Glutamatergic neuron (in vitro differentiated cells): ENCODE measurements around the gene CHERP. TPM values are rescaled to one million over a fixed set of nuclear protein-coding genes. Genes with fewer than 3 reads are reported as not detected.

Experiments
- DNase-seq: peaks from one replicate; pipeline ENCODE4 v3.0.0; 2022
- H3K27ac Mint-ChIP-seq: one replicate; pipeline ENCODE4 v1.8.0; 2020; ENCODE audit warnings: mild to moderate bottlenecking, mixed read lengths, inconsistent platforms; ENCODE audit not compliant: unreplicated experiment
- H3K27me3 Mint-ChIP-seq: one replicate; pipeline ENCODE4 v1.8.0; 2020; ENCODE audit warnings: mild to moderate bottlenecking, moderate library complexity, mixed read lengths, inconsistent platforms; ENCODE audit not compliant: unreplicated experiment
- H3K36me3 Mint-ChIP-seq: one replicate; pipeline ENCODE4 v1.8.0; 2020; ENCODE audit warnings: mild to moderate bottlenecking, mixed read lengths, inconsistent platforms; ENCODE audit not compliant: unreplicated experiment
- H3K4me1 Mint-ChIP-seq: one replicate; pipeline ENCODE4 v1.8.0; 2020; ENCODE audit warnings: mild to moderate bottlenecking, low read depth, mixed read lengths, inconsistent platforms; ENCODE audit not compliant: unreplicated experiment
- H3K4me3 Mint-ChIP-seq: one replicate; pipeline ENCODE4 v1.8.0; 2020; ENCODE audit warnings: mild to moderate bottlenecking, mixed read lengths, inconsistent platforms; ENCODE audit not compliant: unreplicated experiment
- H3K9me3 Mint-ChIP-seq: one replicate; pipeline ENCODE4 v1.8.0; 2020; ENCODE audit warnings: mild to moderate bottlenecking, moderate library complexity, mixed read lengths, inconsistent platforms; ENCODE audit not compliant: unreplicated experiment
- total RNA-seq: library from RNA; stranded (reverse); fragmentation: NEBNext Ultra II Directional; extraction: Animal tissue kit (Norgen Biotek cat#: 25700); gene quantifications from one replicate; pipeline ENCODE4 v1.2.1, GENCODE V29; 2021; ENCODE audit not compliant: unreplicated experiment
- TF ChIP-seq, protein P1 (sequence below): fragments of 200-600 bp; sonication (generic); IDR thresholded peaks from one replicate; pipeline ENCODE4 v1.5.0; 2021; ENCODE audit not compliant: partially characterized antibody, unreplicated experiment

The CHERP gene
- total RNA-seq, 1 donor from 2014 or later = 50.7 TPM

DNA sequence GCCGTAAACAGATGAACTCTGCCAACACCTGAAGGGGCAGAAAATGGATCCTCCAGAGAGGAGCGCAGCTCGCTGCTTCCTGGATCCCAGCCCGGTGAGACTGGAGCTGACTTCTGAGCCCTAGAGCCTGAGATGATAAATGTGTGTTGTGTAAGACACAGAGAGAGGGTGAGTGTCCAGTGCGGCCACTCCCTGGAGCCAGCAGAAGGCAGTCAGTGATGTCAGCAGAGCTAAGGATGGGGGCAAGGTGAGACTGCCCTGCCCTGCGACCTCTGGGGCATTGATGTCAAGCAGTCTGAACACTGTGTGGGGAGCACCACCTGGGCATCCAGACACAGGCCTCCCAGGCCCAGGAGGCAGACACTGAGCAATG is 39.7 kb upstream of the CHERP start:
- peaks cover 50% of the 10 kb centered on the region for H3K4me1 Mint-ChIP-seq
- H3K27me3 Mint-ChIP-seq = peaks cover 6% of the 10 kb centered on the region
- H3K4me3 Mint-ChIP-seq = peak overlapping the region; percentile 43
- no peak for DNase-seq
- peaks cover 11% of the 10 kb centered on the region for H3K9me3 Mint-ChIP-seq
- TF ChIP-seq, protein P1, sequence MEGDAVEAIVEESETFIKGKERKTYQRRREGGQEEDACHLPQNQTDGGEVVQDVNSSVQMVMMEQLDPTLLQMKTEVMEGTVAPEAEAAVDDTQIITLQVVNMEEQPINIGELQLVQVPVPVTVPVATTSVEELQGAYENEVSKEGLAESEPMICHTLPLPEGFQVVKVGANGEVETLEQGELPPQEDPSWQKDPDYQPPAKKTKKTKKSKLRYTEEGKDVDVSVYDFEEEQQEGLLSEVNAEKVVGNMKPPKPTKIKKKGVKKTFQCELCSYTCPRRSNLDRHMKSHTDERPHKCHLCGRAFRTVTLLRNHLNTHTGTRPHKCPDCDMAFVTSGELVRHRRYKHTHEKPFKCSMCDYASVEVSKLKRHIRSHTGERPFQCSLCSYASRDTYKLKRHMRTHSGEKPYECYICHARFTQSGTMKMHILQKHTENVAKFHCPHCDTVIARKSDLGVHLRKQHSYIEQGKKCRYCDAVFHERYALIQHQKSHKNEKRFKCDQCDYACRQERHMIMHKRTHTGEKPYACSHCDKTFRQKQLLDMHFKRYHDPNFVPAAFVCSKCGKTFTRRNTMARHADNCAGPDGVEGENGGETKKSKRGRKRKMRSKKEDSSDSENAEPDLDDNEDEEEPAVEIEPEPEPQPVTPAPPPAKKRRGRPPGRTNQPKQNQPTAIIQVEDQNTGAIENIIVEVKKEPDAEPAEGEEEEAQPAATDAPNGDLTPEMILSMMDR = no peak
- H3K27ac Mint-ChIP-seq = peak overlapping the region; percentile 12
- H3K36me3 Mint-ChIP-seq = no peaks in the 10 kb centered on the region

- peak overlapping the region; percentile 73 for H3K27ac Mint-ChIP-seq
- DNase-seq = no peak
- H3K27me3 Mint-ChIP-seq = peaks cover 6% of the 10 kb centered on the region
- H3K9me3 Mint-ChIP-seq = peaks cover 12% of the 10 kb centered on the region
- H3K4me3 Mint-ChIP-seq = no peak overlapping the region
- peaks cover 46% of the 10 kb centered on the region for H3K4me1 Mint-ChIP-seq
- H3K36me3 Mint-ChIP-seq = no peaks in the 10 kb centered on the region
- TF ChIP-seq, protein P1 = no peak
Measured at GRCh38 chr19:16581145-16581970, 39.1 kb upstream of the CHERP start.

GRCh38 chr19:16579381-16579780 is 37.1 kb upstream of the CHERP start:
- no peak for DNase-seq
- Mint-ChIP-seq H3K27ac (no peak overlapping the region), H3K4me3 (no peak overlapping the region), H3K4me1 (peaks cover 27% of the 10 kb centered on the region), H3K36me3 (no peaks in the 10 kb centered on the region), H3K9me3 (peaks cover 13% of the 10 kb centered on the region), H3K27me3 (peaks cover 7% of the 10 kb centered on the region)
- TF ChIP-seq, protein P1 = no peak

GRCh38 chr19:16577531-16577985 is 35.3 kb upstream of the CHERP start:
- Mint-ChIP-seq H3K4me1 (peaks cover 21% of the 10 kb centered on the region), H3K27me3 (peaks cover 8% of the 10 kb centered on the region), H3K4me3 (no peak overlapping the region), H3K27ac (no peak overlapping the region), H3K9me3 (peaks cover 13% of the 10 kb centered on the region), H3K36me3 (no peaks in the 10 kb centered on the region)
- DNase-seq = no peak
- TF ChIP-seq, protein P1 = no peak
